SK-MEL-5 (cell line): ENCODE results near the gene SDK1. TPM values are rescaled to one million over a fixed set of nuclear protein-coding genes. Genes with fewer than 3 reads are reported as not detected.

ENCODE experiments used
- DNase-seq: peaks from one replicate; pipeline ENCODE4 v3.0.0-alpha.2; 2016; ENCODE audit warnings: low read depth, low spot score
- in situ Hi-C: cut with HindIII; loops from 2 replicates; pipeline ENCODE4 v1.10.0; 2016; ENCODE audit warnings: low sequenced_read_pairs, high pct_unique_total_duplicates, low pct_unique_long_range_greater_than_20kb
- total RNA-seq: library from RNA; depleted of rRNA; stranded (reverse); fragments of >200 nt; shearing (Covaris generic); gene quantifications from 2 replicates; pipeline ENCODE4 v1.2.3, GENCODE V29; 2014

The SDK1 gene
- total RNA-seq, 1 experiment from 2014 or later: 0.13 TPM

DNA sequence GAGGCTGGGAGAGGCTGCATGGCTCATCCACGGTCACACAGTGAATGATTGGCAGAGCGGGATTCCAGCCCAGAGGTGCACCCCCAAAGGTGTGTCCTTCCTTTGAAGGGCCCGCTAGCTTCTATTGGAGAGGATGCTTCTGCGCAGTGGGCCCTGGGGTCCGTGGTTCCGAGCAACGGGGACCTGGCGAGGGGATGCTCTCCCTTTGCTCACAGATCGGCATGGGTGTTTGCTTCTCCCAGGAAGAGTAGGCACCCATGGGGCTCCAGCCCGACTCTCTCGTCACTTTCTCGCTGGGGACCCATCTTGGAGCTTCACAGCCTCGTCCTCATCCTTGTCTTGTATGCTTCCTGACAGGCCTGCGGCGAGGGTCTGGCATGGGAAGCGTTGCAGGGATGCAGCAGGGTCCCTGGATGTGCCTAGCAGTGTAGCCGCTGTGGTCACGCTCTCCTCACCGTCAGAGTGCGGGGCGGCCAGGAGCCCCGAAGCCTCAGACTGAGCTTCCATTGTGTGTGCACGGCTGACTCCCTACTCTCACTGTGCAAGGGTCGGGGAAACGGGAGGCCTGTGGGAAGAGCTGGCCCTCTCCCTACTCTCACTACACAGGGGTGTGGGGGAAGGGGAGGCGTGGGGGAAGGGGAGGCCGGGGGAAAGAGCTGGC, 842.6 kb downstream of the SDK1 start:
- in situ Hi-C loops: no loop called here
- DNase-seq: no peak

- in situ Hi-C loops: no loop called here
Observed at GRCh38 chr7:4144172-4144701, 843.2 kb downstream of the SDK1 start.

GRCh38 chr7:4144811-4145510, 843.9 kb downstream of the SDK1 start:
- no peak for DNase-seq
- in situ Hi-C loops: no loop called here

More at GRCh38 chr7:4144172-4144701, 843.2 kb downstream of the SDK1 start:
- no peak for DNase-seq

DNA sequence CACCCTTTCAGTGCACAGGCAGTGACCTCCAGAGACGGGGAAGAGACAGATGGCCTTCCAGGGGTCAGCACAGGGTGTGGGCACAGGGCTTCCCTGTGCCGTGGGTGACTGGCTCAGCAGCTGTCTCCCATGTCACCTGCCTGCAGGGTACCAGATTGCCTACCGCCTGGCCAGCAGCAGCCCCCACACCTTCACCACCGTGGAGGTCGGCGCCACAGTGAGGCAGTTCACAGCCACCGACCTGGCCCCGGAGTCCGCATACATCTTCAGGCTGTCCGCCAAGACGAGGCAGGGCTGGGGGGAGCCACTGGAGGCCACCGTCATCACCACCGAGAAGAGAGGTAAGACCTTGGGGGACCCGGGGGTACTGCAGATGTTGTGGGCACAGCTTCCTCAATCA, 844.5 kb downstream of the SDK1 start:
- in situ Hi-C loops: no loop called here

GRCh38 chr7:4147926-4148620, 847.0 kb downstream of the SDK1 start:
- in situ Hi-C loops: no loop called here
- DNase-seq: no peak

More for the DNA sequence above, 844.5 kb downstream of the SDK1 start:
- DNase-seq: no peak

GRCh38 chr7:4149236-4149635, 848.2 kb downstream of the SDK1 start:
- in situ Hi-C loops: no loop called here
- DNase-seq: no peak

DNA sequence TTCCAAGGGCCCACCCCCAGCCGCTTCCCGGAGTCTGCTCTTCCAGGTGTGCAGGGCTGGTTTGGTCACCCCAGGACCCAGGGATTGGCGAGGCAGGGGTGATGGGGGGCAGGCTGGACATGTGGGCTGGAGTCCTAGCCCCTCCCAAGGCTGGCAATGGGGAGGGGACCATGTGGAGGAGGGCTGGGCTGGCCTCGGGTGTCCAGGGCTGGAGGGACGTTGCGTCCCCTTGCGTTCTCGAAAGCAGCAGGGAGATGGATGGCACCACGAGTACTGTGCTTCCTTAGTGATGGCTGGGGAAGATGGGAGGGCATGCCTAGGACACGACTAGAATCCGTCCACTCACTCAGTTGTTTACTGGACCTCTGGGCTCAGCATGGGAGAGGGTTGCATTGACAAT, 848.6 kb downstream of the SDK1 start:
- in situ Hi-C loops: no loop called here
- DNase-seq: no peak

- in situ Hi-C loops: no loop called here
- no peak for DNase-seq
Observed at GRCh38 chr7:4150731-4151130, 849.7 kb downstream of the SDK1 start.

DNA sequence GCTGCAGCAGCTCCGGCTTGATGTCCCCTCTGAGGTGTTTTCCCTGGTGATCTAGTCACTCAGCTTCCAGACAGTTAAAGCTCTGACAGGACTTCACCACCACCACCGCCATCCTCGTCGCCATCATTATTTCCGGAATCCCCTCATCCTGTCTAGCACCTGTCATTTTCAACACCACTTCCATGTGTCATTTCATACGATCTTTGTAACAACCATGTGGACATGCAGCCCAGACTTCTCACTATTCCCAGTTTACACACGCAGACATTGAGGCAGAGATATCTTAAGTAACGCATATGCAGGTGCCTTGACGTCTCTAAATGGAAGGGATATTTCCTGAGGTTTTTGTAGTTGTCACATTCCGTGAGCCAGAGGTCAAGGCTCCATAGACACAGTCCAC, 850.5 kb downstream of the SDK1 start:
- no peak for DNase-seq
- in situ Hi-C loops: no loop called here

GRCh38 chr7:4151926-4152549, 851.0 kb downstream of the SDK1 start:
- in situ Hi-C loops: no loop called here
- DNase-seq: no peak

DNA sequence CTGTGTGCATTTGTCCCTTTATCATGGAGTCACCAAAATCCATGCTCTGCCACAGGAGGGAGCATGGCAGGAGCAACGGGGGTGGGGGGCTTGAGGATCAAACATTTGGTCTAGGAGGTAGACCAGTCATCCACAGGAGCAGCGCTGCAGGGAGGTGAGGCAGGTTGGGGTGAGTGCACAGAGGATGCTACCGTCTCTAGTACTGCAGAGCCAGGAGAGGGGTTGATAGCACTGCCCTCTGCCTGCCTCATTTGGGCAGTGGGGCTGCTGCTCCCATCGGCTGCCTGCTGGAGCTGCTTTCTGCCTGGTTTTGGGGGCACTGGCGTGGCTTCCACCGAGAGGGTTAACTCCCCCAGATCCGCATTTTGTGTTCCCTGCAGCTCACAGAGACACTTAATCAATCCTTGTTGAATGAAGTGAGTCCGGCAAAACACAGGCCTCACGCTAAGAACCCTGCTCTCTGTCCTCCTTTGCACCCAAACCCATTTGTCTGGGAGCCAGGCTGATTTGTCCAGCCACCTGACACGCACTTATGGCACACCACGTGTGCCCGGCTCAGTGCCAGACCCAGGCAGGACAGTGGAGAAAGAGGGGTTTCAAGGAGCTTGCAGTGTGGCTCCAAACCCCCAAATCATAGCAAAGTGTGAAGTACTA, 854.0 kb downstream of the SDK1 start:
- DNase-seq: no peak
- in situ Hi-C loops: no loop called here

DNA sequence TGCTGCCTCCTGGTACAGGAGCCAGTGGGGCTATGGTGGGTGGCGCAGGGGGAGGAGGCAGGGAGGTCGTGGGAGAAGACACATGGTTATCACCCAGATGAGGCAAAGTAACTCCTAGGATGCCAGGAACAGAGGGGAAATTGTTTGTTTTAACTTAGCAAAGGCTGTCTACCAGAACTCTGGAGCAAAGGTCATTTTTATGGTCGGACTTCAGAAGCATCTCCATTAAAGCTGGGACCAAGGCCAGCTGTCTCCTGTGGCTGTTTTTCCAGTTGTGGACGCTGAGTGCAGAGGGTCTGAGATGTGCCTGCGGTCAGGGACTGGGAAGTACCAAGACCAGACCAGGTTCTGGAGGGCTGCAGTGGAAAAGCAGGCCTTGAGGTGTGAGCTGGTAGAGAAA, 855.1 kb downstream of the SDK1 start:
- no peak for DNase-seq
- in situ Hi-C loops: no loop called here

DNA sequence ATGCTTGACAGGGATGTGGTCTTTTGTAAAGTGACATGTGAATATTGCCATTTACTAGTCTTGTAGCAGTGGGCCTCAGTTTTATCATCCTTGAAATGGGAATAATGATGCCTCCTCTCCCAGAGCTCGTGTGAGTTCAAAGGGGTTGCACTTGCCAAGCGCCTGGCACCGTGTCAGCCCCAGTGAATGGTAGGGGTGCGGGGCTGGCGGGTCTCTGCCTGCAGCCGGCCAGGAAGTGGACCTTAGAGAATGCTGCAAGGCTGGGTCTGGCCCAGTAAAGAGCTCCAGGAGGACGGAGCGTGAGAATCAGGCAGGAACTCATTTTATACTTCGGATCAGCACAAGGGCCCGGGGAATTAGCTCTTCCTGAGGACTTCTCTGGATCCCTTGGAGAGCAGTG, 856.6 kb downstream of the SDK1 start:
- in situ Hi-C loops: no loop called here
- no peak for DNase-seq

DNA sequence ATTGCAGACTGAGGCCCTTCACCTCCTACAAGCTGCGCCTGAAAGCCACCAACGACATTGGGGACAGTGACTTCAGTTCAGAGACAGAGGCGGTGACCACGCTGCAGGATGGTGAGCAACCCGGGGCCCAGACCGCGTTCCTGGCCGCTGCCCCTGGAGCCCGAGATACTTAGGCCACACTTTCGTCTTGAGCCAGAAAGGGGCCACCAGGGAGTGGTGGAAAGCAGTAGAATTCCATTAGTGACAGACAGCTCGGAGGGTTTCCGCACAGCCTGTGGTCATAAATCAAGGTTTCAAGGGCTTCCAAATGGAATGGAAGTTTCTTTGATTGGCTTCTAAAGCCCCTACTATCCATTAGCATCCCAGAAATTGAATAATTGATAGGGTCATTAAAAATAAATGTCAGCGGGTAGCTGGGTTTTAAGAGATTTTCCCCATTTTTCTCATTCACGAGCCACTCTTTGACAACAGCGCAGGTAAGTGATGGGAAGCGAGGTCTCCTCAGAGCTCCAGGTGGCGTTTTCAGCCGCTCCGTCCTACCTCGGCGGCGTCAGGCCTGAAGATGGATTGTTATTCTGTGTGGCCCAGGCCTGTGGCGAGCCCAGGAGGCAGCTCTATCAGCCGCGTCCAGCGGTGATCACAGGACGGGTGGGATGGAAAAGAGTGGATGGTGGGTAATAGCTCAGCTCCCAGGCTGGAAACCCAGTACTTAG, 857.5 kb downstream of the SDK1 start:
- in situ Hi-C loops: no loop called here
- no peak for DNase-seq

GRCh38 chr7:4159154-4159501, 858.1 kb downstream of the SDK1 start:
- in situ Hi-C loops: no loop called here
- DNase-seq: no peak

- DNase-seq: no peak
- in situ Hi-C loops: no loop called here
Observed at GRCh38 chr7:4159761-4160554, 858.9 kb downstream of the SDK1 start.
